H1 (cell line): Measurements from ENCODE around the gene NIPAL3. TPM values are rescaled to one million over a fixed set of nuclear protein-coding genes. Genes with fewer than 3 reads are reported as not detected.

Experiments used
- CTCF ChIA-PET: fragments of 300-600 bp; sonication (Branson Sonifier 250); formaldehyde crosslinking; loops from one replicate; lab custom pipeline; 2021; ENCODE audit not compliant: partially characterized antibody; lab: Charles Lee
- POLR2A ChIA-PET: fragments of 300-600 bp; sonication (Branson Sonifier 250); formaldehyde crosslinking; loops from one replicate; lab custom pipeline; 2021; ENCODE audit warnings: inconsistent platforms; ENCODE audit not compliant: partially characterized antibody; lab: Charles Lee
- DNase-seq, 2 experiments: peaks; one replicate each; pipeline versions ENCODE4 v3.0.0 to v3.0.0-alpha.2; 2010 to 2022; ENCODE audit warnings: low spot score in 2 of 2, low read depth in 1 of 2, mixed read lengths in 1 of 2
- FAIRE-seq: peaks from 2 replicates; lab custom pipeline; 2011; peaks lifted over from hg19 to GRCh38; lab: Jason Lieb, UNC
- H2AFZ ChIP-seq: 2 replicates; pipeline ENCODE4 v1.8.1; 2012; ENCODE audit warnings: low read length, inconsistent platforms
- H2AK5ac ChIP-seq: 2 replicates; pipeline ENCODE4 v1.6.1; 2013; ENCODE audit warnings: low read depth, low read length
- H2BK120ac ChIP-seq: replicated peaks from 2 replicates; pipeline ENCODE3; 2013; ENCODE audit warnings: low read depth, low read length, inconsistent platforms
- H2BK12ac ChIP-seq: 2 replicates; pipeline ENCODE4 v1.6.1; 2013; ENCODE audit warnings: low read depth, low read length
- H2BK15ac ChIP-seq: 2 replicates; pipeline ENCODE4 v1.6.1; 2013; ENCODE audit warnings: low read length
- H2BK20ac ChIP-seq: 2 replicates; pipeline ENCODE4 v1.6.1; 2013; ENCODE audit warnings: low read length
- H2BK5ac ChIP-seq: 2 replicates; pipeline ENCODE4 v1.6.1; 2013; ENCODE audit warnings: low read depth, low read length
- H3K14ac ChIP-seq: 2 replicates; pipeline ENCODE4 v1.6.1; 2013; ENCODE audit warnings: inconsistent platforms; ENCODE audit not compliant: insufficient read length
- H3K18ac ChIP-seq: 2 replicates; pipeline ENCODE4 v1.6.1; 2013; ENCODE audit warnings: low read length; ENCODE audit errors: extremely low read depth
- H3K23ac ChIP-seq: 2 replicates; pipeline ENCODE4 v1.6.1; 2013; ENCODE audit warnings: inconsistent platforms; ENCODE audit not compliant: insufficient read length
- H3K23me2 ChIP-seq: 2 replicates; pipeline ENCODE4 v1.6.1; 2013; ENCODE audit warnings: low read depth, low read length
- H3K27ac ChIP-seq: 2 replicates; pipeline ENCODE4 v1.6.1; 2011; ENCODE audit warnings: low read depth, low read length, inconsistent platforms
- H3K27me3 ChIP-seq, 4 experiments: replicated peaks in 1 of 4; 1 replicate in 1 of 4; 2 replicates in 3 of 4; pipeline versions ENCODE4 v1.6.1 to v1.8.1; 2011 to 2013; ENCODE audit warnings: low read length in 3 of 4, mild to moderate bottlenecking in 3 of 4, inconsistent platforms in 2 of 4, mixed read lengths in 2 of 4, moderate library complexity in 1 of 4; ENCODE audit not compliant: control insufficient read depth in 3 of 4, insufficient read depth in 3 of 4; ENCODE audit errors: extremely low read depth in 1 of 4
- H3K36me3 ChIP-seq, 4 experiments: 2 replicates each; pipeline versions ENCODE4 v1.6.1 to v1.8.1; 2011 to 2013; ENCODE audit warnings: mild to moderate bottlenecking in 4 of 4, low read length in 3 of 4, moderate library complexity in 2 of 4, control low read depth in 1 of 4, inconsistent platforms in 1 of 4; ENCODE audit not compliant: insufficient read depth in 4 of 4, control insufficient read depth in 2 of 4
- H3K4ac ChIP-seq: replicated peaks from 2 replicates; pipeline ENCODE3; 2013; ENCODE audit warnings: low read length, low read depth, mixed read lengths, inconsistent platforms; ENCODE audit not compliant: insufficient read length
- H3K4me1 ChIP-seq, 4 experiments: replicated peaks in 1 of 4; 1 replicate in 1 of 4; 2 replicates in 3 of 4; pipeline versions ENCODE4 v1.6.1 to v1.8.1; 2011 to 2013; ENCODE audit warnings: low read length in 3 of 4, inconsistent platforms in 2 of 4, mixed read lengths in 1 of 4; ENCODE audit not compliant: insufficient read depth in 4 of 4, control insufficient read depth in 3 of 4
- H3K4me2 ChIP-seq, 2 experiments: 2 replicates each; pipeline versions ENCODE4 v1.6.1 to v1.8.1; 2011 to 2013; ENCODE audit warnings: low read depth in 2 of 2, low read length in 2 of 2, control low read depth in 1 of 2, inconsistent platforms in 1 of 2, mild to moderate bottlenecking in 1 of 2; ENCODE audit not compliant: insufficient read depth in 1 of 2
- H3K4me3 ChIP-seq, 4 experiments: fragments of 200-600, 300-600 bp in 1 of 4; sonication (generic), shearing (Covaris generic), sonication (Bioruptor Twin) in 1 of 4; 2 replicates each; pipeline versions ENCODE4 v1.5.1 to v1.8.1; 2011 to 2016; ENCODE audit warnings: low read length in 4 of 4, low read depth in 3 of 4, control low read depth in 2 of 4, inconsistent platforms in 2 of 4, mild to moderate bottlenecking in 2 of 4, mixed read lengths in 1 of 4, moderate library complexity in 1 of 4; ENCODE audit not compliant: insufficient read depth in 2 of 4; ENCODE audit errors: extremely low read depth in 1 of 4
- H3K56ac ChIP-seq: replicated peaks from 2 replicates; pipeline ENCODE3; 2013; ENCODE audit warnings: low read depth, mild to moderate bottlenecking, mixed read lengths, low read length, inconsistent platforms; ENCODE audit not compliant: insufficient read length
- H3K79me1 ChIP-seq: 2 replicates; pipeline ENCODE4 v1.6.1; 2013; ENCODE audit warnings: low read depth, low read length, control low read depth
- H3K79me2 ChIP-seq, 2 experiments: 2 replicates each; pipeline versions ENCODE4 v1.6.1 to v1.8.1; 2012 to 2013; ENCODE audit warnings: low read length in 2 of 2, mild to moderate bottlenecking in 2 of 2, inconsistent platforms in 1 of 2; ENCODE audit not compliant: insufficient read depth in 2 of 2, control insufficient read depth in 1 of 2
- H3K9ac ChIP-seq, 4 experiments: replicated peaks in 1 of 4; 1 replicate in 1 of 4; 2 replicates in 3 of 4; pipeline versions ENCODE4 v1.6.1 to v1.8.1; 2011 to 2013; ENCODE audit warnings: low read depth in 3 of 4, low read length in 3 of 4, control low read depth in 2 of 4, mild to moderate bottlenecking in 2 of 4, moderate library complexity in 2 of 4, inconsistent platforms in 1 of 4; ENCODE audit errors: extremely low read depth in 1 of 4
- H3K9me3 ChIP-seq, 2 experiments: 2 replicates each; pipeline versions ENCODE4 v1.6.1 to v1.8.1; 2012 to 2013; ENCODE audit warnings: mild to moderate bottlenecking in 2 of 2, moderate library complexity in 2 of 2, control low read depth in 1 of 2, inconsistent platforms in 1 of 2, low read depth in 1 of 2, low read length in 1 of 2, mixed read lengths in 1 of 2; ENCODE audit not compliant: insufficient read depth in 2 of 2
- H4K20me1 ChIP-seq, 2 experiments: replicated peaks in 1 of 2; 2 replicates each; pipeline versions ENCODE3 to v1.8.1; 2011 to 2013; ENCODE audit warnings: inconsistent platforms in 2 of 2, low read length in 2 of 2, mild to moderate bottlenecking in 1 of 2; ENCODE audit not compliant: insufficient read depth in 2 of 2, control insufficient read depth in 1 of 2
- H4K5ac ChIP-seq: 2 replicates; pipeline ENCODE4 v1.6.1; 2013; ENCODE audit warnings: low read length, low read depth, mixed read lengths, inconsistent platforms; ENCODE audit not compliant: insufficient read length
- H4K8ac ChIP-seq: 2 replicates; pipeline ENCODE4 v1.8.0; 2013; ENCODE audit warnings: mild to moderate bottlenecking, moderate library complexity, low read length, inconsistent platforms; ENCODE audit not compliant: insufficient read depth; ENCODE audit errors: extremely low read depth
- H4K91ac ChIP-seq: replicated peaks from 2 replicates; pipeline ENCODE3; 2013; ENCODE audit warnings: low read length, mixed read lengths, inconsistent platforms; ENCODE audit not compliant: insufficient read length
- ASH2L ChIP-seq: fragments of 200-600, 300-600 bp; sonication (generic); IDR thresholded peaks from one replicate; pipeline ENCODE4 v1.7.1; 2017; ENCODE audit warnings: low read length
- BRCA1 ChIP-seq: IDR thresholded peaks from 2 replicates; pipeline ENCODE4 v1.6.1; 2012; ENCODE audit warnings: low read depth, low read length, improper control_type of control experiment
- CHD1 ChIP-seq: IDR thresholded peaks from 2 replicates; pipeline ENCODE4 v1.6.1; 2012; ENCODE audit warnings: low read depth, low read length, improper control_type of control experiment
- EZH2 ChIP-seq: fragments of 200-600 bp; sonication (generic); IDR thresholded peaks from 2 replicates; pipeline ENCODE4 v1.7.1; 2012; ENCODE audit warnings: low read depth, mild to moderate bottlenecking, moderate library complexity, low read length, inconsistent platforms; ENCODE audit not compliant: severe bottlenecking
- HDAC6 ChIP-seq: IDR thresholded peaks from one replicate; pipeline ENCODE4 v1.7.1; 2012; ENCODE audit warnings: low read depth, mild to moderate bottlenecking, inconsistent platforms, low read length, moderate library complexity
- PHF8 ChIP-seq: fragments of 200-600 bp; sonication (generic); conservative IDR thresholded peaks from 2 replicates; pipeline ENCODE4 v1.7.1; 2012; ENCODE audit warnings: low read depth, mild to moderate bottlenecking, inconsistent platforms, low read length, moderate library complexity
- RXRA ChIP-seq: IDR thresholded peaks from 2 replicates; pipeline ENCODE4 v1.6.1; 2011; ENCODE audit warnings: low read depth, mild to moderate bottlenecking, low read length, moderate library complexity; ENCODE audit not compliant: insufficient read depth
- SIRT6 ChIP-seq: IDR thresholded peaks from one replicate; pipeline ENCODE4 v1.7.1; 2012; ENCODE audit warnings: low read length, inconsistent platforms
- SRF ChIP-seq: IDR thresholded peaks from 2 replicates; pipeline ENCODE4 v1.6.1; 2011; ENCODE audit warnings: mild to moderate bottlenecking, low read depth, low read length, moderate library complexity
- TCF12 ChIP-seq: IDR thresholded peaks from 2 replicates; pipeline ENCODE4 v1.6.1; 2011; ENCODE audit warnings: low read depth, mild to moderate bottlenecking, low read length
- WGBS, 2 experiments: shearing (Covaris generic) in 1 of 2; methylation state at CpG; one replicate each; pipeline versions ENCODE4 v1.1.6 to v1.1.7; 2013 to 2015; ENCODE audit warnings: low lambda C conversion rate in 2 of 2, mixed read lengths in 2 of 2, inconsistent platforms in 1 of 2, low coverage in 1 of 2, missing lambda C conversion rate in 1 of 2; ENCODE audit not compliant: insufficient replicate concordance in 2 of 2, insufficient coverage in 1 of 2, insufficient read length in 1 of 2; ENCODE audit errors: extremely low coverage in 1 of 2, missing lambda C conversion rate in 1 of 2; 5-methylcytosine and 5-hydroxymethylcytosine counted together
- polyA plus RNA-seq, 7 experiments: library from polyadenylated mRNA; depleted of rRNA in 3 of 7; stranded (reverse) in 5 of 7; unstranded in 2 of 7; fragments of >200 nt in 5 of 7; fragments of 200-250 nt in 2 of 7; gene quantifications; 1 replicate in 5 of 7; 2 replicates in 1 of 7; 4 replicates in 1 of 7; pipeline versions ENCODE4 v1.2.1 to v1.2.3, GENCODE V29; 2011 to 2013; ENCODE audit warnings: missing spikeins in 2 of 7, mixed read lengths in 2 of 7
- total RNA-seq: library from RNA; stranded (reverse); fragmentation: NEBNext Ultra II Directional; extraction: Animal tissue kit (Norgen Biotek cat#: 25700); gene quantifications from 2 replicates; pipeline ENCODE4 v1.2.1, GENCODE V29; 2021

Gene NIPAL3
- total and polyA plus RNA-seq, 2 of the 8 experiments (the other 6 are each of a cell fraction or from before 2014, with no cell fraction given): 8.8 to 11.0 TPM

DNA sequence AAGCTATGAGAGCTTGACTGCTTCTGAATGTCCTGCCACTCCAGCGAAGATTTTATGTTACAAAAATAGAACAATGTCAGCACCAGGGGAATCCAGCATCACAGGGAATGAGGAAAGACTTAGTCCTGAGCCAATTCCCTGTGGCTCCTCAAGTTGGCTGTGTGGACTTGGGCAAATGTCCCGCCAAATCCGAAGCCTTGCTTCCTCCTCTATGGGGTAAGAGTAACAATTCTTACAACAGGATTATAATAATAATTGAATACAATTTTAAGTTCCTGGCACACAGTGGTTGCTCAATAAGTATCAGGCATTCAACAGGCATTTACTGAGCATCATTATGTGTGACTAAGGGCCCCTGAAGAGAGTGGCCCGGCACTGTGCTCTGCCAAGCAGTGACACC lies 46.4 kb upstream of the NIPAL3 start:
- Histone ChIP-seq H3K56ac (no peak overlapping the region), H3K23me2 (no peaks in the 10 kb centered on the region), H3K4me2 (no peak overlapping the region), H2BK120ac (no peak overlapping the region), H2AFZ (no peak overlapping the region), H4K20me1 (no peaks in the 10 kb centered on the region), H3K9ac (no peak overlapping the region), H3K79me2 (no peaks in the 10 kb centered on the region), H4K5ac (no peak overlapping the region), H2BK5ac (no peak overlapping the region), H3K4me1 (no peaks in the 10 kb centered on the region; a peak in 2 of 7 replicates), H4K8ac (no peak overlapping the region), H3K4ac (no peak overlapping the region), H2BK15ac (no peak overlapping the region), H3K27ac (no peak overlapping the region), H3K9me3 (no peaks in the 10 kb centered on the region), H3K36me3 (no peaks in the 10 kb centered on the region), H3K79me1 (no peaks in the 10 kb centered on the region), H3K23ac (no peak overlapping the region), H3K27me3 (no peaks in the 10 kb centered on the region), H2BK20ac (no peak overlapping the region), H2AK5ac (no peak overlapping the region), H3K14ac (no peak overlapping the region), H2BK12ac (no peak overlapping the region), H3K4me3 (no peak overlapping the region), H3K18ac (no peak overlapping the region), H4K91ac (no peak overlapping the region)
- TF ChIP-seq PHF8 (no peak), BRCA1 (no peak), TCF12 (no peak), HDAC6 (no peak), ASH2L (no peak), SRF (no peak), SIRT6 (no peak), RXRA (no peak), EZH2 (no peak), CHD1 (no peak)
- FAIRE-seq (no peak), DNase-seq (no peak)
- ChIA-PET CTCF (interaction anchor here (1.4 to 5.5 kb wide), 5 partner anchors 15 to 170 kb away, joined by 7 to 51 read pairs (median 12); no protein-coding TSS in a partner anchor), POLR2A (no interaction called here)
- 95% methylated on average over 4 of the region's 4 CpGs; no CpG with 5 or more reads in 1 of the 2 experiments for WGBS, 2 experiments
